GM20431 (cell line): ENCODE data around the gene AP2S1.

Experiments
- in situ Hi-C: fragments of 300-500 bp; cut with MseI, MboI; formaldehyde crosslinking; loops from one replicate; pipeline ENCODE4 v1.15.0; 2020; ENCODE audit warnings: low sequenced_read_pairs; ENCODE audit not compliant: unreplicated experiment

AP2S1 gene

GRCh38 chr19:46868025-46868802 is 17.6 kb upstream of the AP2S1 start:
- in situ Hi-C loops = no loop called here

- in situ Hi-C loops = no loop called here
Measured at GRCh38 chr19:46867170-46867569, 16.5 kb upstream of the AP2S1 start.

- in situ Hi-C loops = no loop called here
Measured at GRCh38 chr19:46866407-46867136, 15.9 kb upstream of the AP2S1 start.

- in situ Hi-C loops = no loop called here
Measured at GRCh38 chr19:46863818-46864629, 13.4 kb upstream of the AP2S1 start.

- in situ Hi-C loops = no loop called here
Measured at GRCh38 chr19:46862974-46863632, 12.5 kb upstream of the AP2S1 start.

- in situ Hi-C loops = no loop called here
Measured at GRCh38 chr19:46862503-46862834, 11.8 kb upstream of the AP2S1 start.

- in situ Hi-C loops = no loop called here
Measured at GRCh38 chr19:46861691-46862502, 11.3 kb upstream of the AP2S1 start.

- in situ Hi-C loops = no loop called here
Measured at GRCh38 chr19:46860846-46861690, 10.4 kb upstream of the AP2S1 start, which contains the start of gene ARHGAP35. ARHGAP35 (plus strand) TSS chr19:46860997; CDS start chr19:46918676, 57,679 bp downstream.

GRCh38 chr19:46860125-46860845 is 9.6 kb upstream of the AP2S1 start:
- in situ Hi-C loops = no loop called here

- in situ Hi-C loops = loop anchor here (10.0 kb wide), 1 partner anchor 135 kb away; no protein-coding TSS in a partner anchor
Measured at GRCh38 chr19:46859637-46860124, 9.0 kb upstream of the AP2S1 start.

- in situ Hi-C loops = loop anchor here (10.0 kb wide), 1 partner anchor 138 kb away; no protein-coding TSS in a partner anchor
Measured at GRCh38 chr19:46856062-46857022, 5.7 kb upstream of the AP2S1 start.

- in situ Hi-C loops = loop anchor here (10.0 kb wide), 1 partner anchor 140 kb away; no protein-coding TSS in a partner anchor
Measured at GRCh38 chr19:46854698-46855097, 4.1 kb upstream of the AP2S1 start.

GRCh38 chr19:46852830-46853229 is 2.2 kb upstream of the AP2S1 start:
- in situ Hi-C loops = loop anchor here (10.0 kb wide), 1 partner anchor 142 kb away; no protein-coding TSS in a partner anchor

GRCh38 chr19:46849610-46850009 is 1.0 kb downstream of the AP2S1 start:
- in situ Hi-C loops = loop anchor here (10.0 kb wide), 2 partner anchors 85 to 145 kb away; no protein-coding TSS in a partner anchor

GRCh38 chr19:46848389-46848788 is 2.3 kb downstream of the AP2S1 start:
- in situ Hi-C loops = loop anchor here (10.0 kb wide), 1 partner anchor 84 kb away; no protein-coding TSS in a partner anchor

- in situ Hi-C loops = loop anchor here (10.0 kb wide), 1 partner anchor 83 kb away; no protein-coding TSS in a partner anchor
Measured at GRCh38 chr19:46847528-46847927, 3.1 kb downstream of the AP2S1 start.
